Superior temporal gyrus (tissue), 1 donor: ENCODE data around the gene CMTM6.
"Not testable (repeated sequence)": the region's sequence is repeated elsewhere in the genome, so short reads cannot be mapped to it uniquely, and the experiment has no call there.

Experiments
- DNase-seq: peaks from one replicate; pipeline ENCODE4 v3.0.0-alpha.2; 2016; ENCODE audit errors: extremely low spot score

CMTM6 gene

DNA sequence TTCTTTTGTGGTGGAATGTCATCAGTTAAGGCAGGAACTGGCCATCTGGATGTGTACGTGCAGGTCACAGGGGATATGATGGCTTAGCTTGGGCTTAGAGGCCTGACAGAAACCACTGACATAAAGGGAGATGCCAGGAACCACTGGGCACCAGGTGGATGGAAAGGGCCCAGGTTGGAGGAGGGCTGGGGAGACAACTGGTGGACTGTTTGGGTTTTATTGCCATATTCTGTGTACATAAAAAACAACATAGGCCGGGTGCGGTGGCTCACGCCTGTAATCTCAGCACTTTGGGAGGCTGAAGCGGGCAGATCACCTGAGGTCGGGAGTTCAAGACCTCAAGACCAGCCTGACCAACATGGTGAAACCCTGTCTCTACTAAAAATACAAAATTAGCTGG is 35.8 kb downstream of the CMTM6 start:
- not testable (repeated sequence) for DNase-seq

DNA sequence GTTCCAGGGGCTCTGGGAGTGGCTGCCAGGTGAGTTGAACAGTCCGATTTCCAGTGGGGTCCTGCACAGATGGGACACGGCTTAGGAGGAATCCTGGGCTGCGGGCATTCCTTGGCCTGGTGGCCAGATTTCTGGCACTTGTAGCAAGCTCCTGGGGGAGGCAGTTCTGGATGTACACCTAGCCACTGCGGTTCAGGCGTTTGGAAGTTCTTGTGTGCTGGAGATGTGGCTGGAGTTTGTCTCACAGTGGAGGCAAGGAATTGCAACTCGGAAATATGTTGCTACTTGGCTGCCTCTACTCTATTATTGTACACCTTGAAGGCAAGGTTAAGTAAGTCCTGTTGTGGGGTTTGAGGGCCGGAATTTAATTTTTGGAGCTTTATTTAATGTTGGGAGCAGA is 37.9 kb downstream of the CMTM6 start:
- not testable (repeated sequence) for DNase-seq

DNA sequence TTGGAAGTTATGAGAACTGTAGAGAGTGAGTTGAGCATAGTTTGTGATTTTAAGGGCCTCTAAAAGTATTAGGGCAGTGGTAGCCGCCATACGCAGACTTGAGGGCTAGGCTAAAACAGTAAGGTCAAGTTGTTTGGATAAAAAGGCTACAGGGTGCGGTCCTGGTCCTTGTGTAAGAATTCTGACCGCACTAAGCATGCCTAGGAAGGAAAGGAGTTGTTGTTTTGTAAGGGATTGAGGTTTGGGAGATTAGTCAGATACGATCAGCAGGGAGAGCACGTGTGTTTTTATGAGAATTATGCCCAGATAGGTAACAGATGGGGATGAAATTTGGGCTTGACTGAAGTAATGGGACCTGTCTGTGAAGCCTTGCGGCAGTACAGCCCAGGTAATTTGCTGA is 39.2 kb downstream of the CMTM6 start:
- not testable (repeated sequence) for DNase-seq

DNA sequence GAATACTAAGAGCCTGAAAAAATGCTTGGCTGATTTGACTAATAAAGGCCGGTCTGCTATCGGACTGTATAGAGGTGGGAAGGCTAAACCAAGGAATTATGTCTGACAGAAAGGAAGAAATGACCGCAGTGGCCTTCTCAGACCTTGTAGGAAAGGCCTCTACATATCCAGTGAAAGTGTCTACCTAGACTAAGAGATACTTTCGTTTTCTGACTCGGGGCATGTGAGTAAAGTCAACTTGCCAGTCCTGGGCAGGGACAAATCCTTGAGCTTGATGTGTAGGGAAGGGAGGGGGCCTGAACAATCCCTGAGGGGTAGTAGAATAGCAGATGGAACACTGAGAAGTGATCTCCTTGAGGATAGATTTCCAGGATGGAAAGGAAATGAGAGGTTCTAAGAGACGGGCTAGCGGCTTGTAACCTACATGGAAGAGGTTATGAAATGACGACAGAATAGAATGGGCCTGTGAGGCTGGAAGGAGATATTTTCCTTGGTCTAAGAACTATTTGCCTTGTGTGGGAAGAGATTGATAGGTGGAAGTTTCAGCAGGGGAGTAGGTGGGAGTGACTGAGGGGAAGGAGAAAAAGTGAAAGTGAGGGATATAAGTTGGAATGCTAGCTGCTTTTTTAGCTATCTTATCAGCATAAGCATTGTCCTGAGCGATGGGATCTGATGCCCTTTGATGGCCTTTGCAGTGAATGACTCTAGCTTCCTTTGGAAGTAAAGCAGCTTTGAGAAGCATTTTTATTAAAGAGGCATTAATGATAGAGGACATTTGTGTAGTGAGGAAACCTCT is 40.3 kb downstream of the CMTM6 start:
- DNase-seq: not testable (repeated sequence)

DNA sequence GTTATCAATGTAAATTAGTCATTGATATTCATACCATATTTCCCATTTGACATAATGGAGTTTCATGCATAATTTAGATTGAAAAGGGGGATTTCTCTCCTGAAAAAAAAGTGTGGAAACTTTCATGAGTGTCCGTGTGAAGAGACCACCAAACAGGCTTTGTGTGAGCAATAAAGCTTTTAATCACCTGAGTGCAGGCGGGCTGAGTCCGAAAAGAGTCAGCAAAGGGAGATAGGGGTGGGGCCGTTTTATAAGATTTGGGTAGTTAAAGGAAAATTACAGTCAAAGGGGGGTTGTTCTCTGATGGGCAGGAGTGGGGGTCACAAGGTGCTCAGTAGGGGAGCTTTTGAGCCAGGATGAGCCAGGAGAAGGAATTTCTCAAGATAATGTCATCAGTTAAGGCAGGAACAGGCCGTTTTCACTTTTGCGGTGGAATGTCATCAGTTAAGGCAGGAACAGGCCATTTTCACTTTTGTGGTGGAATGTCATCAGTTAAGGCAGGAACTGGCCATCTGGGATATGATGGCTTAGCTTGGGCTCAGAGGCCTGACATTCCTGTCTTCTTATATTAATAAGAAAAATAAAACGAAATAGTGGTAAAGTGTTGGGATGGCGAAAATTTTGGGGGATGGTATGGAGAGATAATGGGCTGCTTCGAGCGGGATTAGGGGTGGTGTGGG is 41.7 kb downstream of the CMTM6 start:
- not testable (repeated sequence) for DNase-seq

DNA sequence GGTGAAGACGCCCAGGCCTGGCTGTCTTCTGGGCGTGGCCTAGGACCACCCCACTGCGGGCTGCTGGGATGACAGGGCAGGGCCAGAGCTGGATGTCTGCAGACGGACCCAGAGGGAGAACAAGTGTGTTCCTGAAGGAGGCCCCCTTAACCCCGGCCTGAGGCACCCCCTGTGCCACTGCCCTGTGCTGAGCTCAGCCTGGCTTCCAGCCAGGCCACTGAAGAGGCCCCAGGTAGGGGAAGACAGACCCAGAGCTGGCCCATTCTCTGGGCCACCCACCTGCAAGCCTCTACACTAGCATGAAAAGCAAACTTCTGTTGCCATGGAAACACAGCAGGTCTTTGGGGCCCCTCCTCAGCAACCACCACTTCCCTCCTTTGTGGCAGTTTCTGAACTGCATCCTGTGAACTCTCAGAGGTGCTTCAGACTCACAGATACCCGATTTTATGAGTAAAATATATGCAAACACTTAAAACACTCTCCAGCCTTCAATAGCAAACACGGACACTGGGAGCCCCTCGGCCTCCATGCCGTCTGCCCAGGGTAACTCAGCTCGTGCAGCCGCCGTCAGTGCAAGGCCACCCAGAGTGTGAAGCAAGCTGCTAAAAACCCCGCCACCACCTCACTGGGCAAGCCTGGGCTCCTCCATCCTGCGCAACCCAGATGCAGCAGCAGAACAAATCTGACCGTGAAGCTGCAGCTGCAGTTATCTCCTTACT is 42.5 kb downstream of the CMTM6 start:
- DNase-seq: no peak

DNA sequence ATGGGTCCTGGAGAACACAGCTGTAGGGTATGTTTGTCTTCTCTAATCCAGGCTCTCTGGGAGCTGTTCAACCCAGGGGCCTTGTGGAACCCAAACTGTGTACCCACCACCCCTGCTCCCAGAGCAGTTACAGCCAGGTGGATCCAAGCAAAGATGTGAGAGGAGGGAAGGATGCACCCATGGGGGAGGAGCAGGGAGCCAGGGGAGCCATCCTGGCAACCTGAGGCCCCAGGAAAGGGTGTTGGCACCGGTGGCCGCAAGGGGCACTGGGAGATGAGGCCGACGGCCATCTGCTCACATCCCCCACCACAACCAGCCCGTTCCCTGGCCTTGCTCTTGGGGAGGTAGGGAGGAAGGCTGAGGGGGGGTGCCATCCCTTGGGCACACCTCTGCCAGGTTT is 43.2 kb downstream of the CMTM6 start:
- DNase-seq: no peak

DNA sequence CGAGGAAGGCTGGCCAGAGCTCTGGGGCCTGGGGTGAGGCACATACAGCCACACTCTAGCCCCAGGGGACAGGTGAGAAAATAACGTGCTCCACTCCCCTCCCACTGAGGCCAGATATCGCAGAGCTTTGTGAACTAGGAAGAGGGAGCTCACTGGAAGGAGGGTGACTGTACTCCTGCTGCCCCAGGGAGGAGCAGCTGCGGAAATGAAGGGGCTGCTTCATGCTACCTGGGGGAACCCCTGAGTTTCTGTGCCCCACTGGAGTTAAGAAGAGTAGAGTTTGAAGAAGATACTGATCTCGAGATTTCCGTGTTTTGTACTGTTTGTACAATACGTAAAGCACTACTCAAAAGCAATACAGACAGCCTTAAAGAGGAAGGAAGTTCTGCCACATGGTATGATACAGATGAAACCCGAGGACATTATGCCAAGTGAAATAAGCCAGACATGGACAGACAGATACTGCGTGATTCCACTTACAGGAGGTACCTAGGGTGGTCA is 44.6 kb downstream of the CMTM6 start:
- no peak for DNase-seq

DNA sequence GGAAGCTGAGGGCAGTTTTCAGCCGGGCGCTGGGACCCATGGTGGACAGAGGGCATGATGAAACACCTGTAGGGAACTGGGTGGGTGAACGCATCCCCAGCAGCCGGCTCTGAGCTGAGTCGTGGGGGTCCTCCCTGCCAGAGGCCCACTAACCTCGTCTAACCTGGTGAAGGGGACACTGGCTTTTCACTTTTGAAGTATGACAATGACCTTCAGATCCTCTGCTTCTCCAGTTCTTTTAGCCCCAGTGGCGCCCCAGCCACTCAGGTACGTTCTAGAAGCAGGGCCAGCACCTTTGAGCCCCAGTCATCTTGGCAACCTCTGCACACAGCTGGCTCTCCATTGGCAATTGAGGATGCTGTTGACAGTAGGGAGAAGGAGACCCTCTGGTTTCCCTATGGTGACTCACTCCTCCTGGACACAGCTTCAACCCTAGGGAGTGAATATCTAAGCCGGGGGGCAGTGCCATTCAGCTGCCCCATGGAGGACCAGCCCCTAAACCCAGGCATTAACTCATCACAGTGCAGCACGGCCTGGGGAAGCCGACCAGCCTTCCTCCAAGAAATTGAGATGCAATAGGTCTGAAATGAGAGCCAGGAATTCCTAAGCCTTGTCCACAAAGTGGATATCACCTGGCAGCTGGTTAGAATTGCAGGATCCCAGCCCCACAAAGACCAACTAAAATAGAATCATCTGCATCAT is 46.1 kb downstream of the CMTM6 start:
- DNase-seq: no peak

DNA sequence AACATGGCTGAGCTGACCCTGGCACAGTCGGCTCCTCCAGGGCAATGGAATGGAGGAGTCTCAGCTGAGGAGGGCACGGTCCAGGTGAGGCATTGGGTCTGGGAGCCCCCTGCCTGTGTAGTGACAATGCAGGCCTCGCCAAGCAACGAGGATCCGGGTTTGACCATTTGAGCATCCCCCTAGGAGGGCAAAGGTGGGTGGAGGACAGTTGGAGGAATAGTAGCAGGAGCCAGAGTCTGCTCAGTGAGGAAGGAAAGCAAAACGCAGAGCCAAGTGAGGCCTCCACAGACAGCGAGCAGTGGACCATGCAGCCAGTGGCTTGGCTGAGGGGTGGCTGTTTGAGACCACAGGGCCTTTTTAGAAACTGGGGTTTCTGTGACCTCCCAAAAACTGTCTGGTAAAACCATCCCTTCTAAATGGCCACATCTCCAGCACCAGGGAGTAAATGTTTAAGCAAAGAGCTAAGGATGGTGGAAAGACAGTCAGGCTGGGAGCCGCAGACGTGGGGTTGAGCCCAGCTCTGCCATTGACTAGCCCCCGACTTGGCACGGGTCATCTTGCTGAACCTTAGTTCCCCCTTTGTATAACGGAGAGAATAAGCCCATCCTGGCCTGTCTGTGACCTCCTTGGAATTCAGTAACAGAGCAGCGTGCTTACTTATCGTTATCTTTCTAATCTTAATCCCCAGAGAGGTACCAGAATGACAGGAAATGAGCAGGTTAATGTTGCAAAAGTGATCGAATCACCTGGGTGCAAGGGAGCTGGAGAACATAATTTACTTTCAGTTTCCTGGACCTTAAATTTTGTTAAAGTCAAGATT is 46.8 kb downstream of the CMTM6 start:
- no peak for DNase-seq

DNA sequence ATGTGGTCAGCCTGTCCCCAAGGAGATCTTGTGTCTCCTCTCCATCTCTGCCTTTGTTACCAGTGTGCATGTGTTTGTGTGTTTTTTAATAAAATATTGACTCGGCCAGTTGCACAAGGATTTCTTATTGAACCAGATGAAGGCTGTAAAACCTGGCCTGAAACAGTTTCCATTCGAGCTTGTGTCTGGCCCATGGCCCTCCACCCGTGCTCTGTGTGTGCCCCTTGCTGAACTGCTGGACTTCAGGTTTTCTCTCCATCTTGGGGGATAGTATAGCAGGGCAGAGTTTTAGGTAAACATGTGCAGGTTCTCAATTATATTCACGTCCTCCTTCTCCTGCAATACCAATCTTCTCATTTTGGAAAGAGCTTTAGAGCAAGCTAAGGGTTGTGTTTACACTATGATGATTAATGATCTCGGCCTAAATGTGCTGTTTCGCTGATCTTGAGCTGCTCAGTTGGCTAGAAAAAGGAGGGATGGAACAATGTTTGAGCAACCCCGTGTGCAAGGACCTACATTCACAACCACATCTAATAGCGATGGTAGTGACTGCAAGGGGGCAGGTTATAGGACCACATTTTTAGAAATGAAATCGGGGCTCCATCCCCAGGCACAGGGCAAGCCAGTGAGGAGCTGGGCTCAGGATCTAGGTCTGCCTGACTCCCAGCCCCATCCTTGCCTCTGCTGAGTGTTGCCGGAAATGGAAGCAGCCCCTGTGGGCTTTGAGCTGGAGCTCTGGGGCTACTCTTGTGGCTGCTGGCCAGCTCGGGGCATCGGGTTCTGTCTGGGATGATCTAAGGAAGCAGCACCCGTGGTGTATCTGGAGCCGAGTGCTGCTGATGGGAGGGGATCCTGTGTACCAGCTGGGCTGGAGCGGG is 47.7 kb downstream of the CMTM6 start:
- no peak for DNase-seq

DNA sequence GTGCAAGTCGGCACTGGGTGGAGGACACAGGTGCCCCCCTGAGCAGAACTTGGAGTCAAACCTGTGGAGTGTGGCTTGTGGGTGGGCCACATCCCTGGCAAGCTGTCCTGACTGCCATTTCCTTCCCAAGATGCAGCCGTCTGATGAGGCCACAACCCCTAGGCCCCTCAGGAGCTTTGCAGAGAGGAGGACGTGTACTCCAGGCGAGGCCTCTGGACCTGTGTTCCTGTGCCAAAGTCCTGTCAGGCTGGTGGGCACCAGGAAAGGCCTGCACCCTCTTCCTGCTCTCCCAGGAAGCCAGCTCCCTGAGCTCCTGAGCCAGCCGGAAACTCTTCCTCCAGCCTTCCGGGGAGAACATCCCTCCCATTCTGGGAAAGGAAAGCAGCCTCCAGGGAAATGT is 48.5 kb downstream of the CMTM6 start:
- no peak for DNase-seq

DNA sequence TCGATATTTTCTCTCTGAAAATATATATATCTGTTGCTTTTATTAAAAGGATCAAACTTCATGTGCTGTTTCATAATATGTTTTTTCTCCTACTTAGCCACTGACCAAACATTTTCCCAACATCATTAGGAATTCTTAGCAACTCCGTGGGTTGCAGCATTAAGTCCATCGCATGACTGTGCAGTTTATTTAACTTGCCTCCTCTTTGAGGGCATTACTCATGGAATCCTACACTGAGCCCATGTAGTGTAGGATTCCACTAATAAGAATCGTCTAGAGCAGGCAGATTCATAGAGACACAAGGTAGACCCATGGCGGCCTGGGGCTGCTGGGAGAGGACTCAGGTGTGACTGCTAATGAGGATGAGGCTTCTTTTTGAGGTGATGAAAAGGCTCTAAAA is 49.3 kb downstream of the CMTM6 start:
- no peak for DNase-seq

DNA sequence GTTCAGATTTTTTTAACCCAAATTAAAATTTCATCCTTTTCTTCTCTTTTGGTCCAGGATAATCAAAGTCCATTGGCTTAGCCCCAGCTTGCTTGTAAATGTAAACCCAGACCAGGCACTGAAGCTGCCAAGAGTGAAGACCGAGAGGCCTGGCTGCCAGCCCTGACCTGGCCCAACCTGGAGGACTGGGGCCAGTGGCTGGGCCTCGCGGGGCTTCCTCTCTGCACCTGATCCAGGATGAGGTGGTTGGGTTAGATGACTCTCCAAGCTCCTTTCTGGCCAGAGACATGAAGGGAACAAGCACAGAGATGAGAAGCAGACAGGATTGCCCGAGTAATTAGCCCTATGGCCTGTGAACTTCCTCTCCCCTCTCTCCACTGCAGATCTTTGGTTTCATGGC is 50.6 kb downstream of the CMTM6 start:
- DNase-seq: no peak

DNA sequence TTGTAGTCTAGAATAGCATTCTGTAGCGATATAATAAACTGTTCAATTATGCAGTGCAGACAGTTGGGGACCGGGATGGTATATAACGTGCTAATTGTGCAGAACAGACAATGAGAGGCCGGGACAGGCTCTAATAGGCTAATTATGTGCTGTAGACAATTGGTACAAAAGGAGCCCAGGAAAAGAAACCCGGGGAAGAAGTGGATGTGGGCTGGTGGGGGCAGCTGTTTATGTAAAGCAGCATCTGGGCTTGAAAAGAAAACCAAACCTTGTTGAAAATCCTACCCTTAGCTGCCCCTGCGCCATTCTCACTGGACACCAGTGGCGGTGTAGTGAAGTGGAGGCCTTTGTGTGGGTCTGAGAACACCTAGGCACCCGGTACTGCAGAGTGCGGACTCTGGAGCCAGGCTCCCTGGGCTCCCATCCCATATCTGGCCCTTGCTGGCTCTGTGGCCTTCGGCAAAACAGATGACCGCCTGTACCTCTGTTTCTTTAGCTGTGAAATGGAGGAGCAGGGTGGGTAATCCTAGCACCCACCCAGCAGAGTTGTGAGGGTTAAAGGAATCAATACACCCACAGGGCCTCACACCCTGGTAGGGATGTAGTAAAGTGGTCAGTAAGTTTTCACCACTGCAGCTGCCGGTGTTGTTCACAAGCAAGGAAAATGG is 51.5 kb downstream of the CMTM6 start:
- no peak for DNase-seq

DNA sequence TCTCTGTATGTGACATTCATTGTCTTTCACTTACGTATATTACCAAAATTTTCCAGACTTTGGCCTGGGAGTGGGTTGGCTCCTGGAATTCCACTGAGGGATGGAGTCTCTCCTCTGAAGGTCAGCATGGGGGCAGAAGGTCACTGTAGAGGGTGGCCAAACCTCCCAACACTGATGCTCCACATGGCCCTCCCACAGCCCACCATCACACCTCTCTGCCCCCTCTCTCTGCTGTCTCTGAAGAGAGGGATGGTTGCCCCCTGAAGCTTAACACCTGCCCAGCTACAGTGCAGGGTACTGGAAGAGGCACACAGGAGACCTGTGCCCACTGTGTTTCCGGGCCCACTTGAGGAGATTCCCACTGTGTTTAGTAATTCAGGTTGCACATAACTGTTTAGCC is 52.2 kb downstream of the CMTM6 start:
- DNase-seq: no peak

DNA sequence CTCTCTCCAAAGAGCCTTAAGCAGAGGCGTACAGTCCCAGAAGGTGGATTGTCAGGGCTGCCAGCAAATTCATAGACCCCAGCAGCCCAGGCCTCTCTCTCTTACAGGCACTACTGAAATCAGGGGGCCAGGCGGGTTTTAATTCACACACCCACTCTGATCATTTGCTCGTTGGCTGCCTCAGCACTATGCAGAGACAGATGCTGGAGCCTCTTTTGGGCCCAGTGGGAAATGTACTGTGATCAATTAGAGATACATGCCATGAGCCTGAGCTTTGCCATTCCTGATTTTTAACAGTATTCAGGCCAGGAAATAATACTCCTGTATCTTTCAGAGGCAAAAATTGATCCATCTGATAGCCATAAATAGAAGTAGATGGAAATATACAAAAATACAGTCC is 53.0 kb downstream of the CMTM6 start:
- DNase-seq: no peak

DNA sequence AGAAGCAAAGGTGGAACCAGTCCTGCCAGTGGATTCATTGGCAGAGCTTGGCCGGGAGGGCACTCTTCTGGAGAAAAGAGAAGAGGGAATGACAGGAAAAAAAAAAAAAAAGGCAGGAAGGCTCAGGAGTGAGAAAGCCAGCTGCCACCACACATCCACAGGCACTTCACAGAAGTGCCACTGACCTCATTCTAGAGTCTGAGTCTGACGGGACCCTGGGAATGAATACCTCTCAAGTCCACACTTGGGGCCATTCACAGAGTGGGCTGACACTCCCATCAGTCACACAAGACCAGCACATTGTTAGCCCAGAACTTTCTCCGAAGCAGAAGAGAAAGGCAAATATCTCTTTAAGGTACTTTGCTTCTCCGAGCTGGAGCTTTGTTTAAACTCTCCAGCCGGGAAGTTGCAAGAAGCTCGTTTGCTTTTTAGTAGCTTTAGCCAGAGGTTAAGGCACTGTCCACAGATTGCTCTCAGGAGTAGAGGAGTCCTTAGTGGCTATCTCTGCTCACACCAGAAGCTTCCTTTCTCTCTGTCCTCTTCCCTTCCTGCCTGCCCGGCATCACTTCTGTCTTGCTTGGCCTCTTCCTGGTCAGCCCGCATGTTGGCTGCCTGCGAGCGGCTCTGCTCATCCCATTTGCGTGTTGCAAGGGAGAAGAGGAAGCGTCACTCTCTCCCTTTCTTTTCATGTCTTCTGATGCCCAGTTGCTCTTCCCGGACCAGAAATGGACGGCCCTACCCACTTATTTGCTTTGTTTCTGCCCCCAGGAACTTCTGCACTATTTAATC is 53.8 kb downstream of the CMTM6 start:
- no peak for DNase-seq
